GM21619 (cell line): ENCODE results near the gene DNAH2.
"Not testable (repeated sequence)": the region's sequence is repeated elsewhere in the genome, so short reads cannot be mapped to it uniquely, and the experiment has no call there.

ENCODE experiments used
- ATAC-seq: cut with Tn5 transposase; IDR thresholded peaks from one replicate; pipeline ENCODE4 v1.9.1; 2021; ENCODE audit not compliant: unreplicated experiment

Gene DNAH2

DNA sequence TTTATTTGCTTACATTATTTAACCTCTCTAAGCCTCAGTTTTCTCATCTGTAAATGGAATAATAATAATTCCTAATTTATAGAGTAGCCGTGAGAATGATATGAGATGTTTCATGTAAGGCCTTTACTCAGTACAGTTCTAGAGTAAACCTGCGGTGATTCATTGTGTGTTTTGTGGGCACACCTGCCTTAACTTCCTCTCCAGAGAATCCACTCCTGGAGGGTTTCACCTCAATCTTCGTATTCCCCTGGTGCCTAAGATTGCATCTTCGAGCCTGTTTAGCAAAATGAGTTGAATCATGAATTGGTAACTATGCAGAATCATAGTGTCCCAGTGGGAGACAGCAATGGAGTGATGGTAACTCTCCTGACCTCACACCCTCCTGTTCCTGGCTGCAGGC lies 52.3 kb downstream of the DNAH2 start:
- ATAC-seq, result no peak

GRCh38 chr17:7774055-7774521 lies 56.5 kb downstream of the DNAH2 start:
- no peak for ATAC-seq

GRCh38 chr17:7775051-7775450 lies 57.5 kb downstream of the DNAH2 start:
- ATAC-seq, result no peak

DNA sequence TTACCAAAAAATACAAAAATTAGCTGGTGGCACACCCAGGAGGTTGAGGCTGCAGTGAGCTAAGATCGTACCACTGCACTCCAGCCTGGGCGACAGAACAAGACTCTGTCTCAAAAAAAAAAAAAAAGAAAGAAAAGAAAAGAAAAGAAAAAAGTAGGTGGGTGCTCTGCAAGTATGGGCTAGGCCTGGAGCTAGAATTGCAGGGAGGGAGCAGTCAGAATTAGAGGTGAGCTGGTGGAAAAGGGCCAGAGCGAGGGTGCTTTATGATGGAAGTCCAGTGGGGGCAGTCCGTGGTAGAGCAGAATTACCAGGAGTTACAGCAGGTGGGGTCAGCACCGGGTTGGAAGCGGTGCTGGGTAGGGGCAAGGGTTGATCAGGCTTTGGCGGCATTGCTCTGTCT lies 59.5 kb downstream of the DNAH2 start:
- ATAC-seq, result no peak

- no peak for ATAC-seq
These were observed 63.2 kb downstream of the DNAH2 start for GRCh38 chr17:7780736-7781135.

DNA sequence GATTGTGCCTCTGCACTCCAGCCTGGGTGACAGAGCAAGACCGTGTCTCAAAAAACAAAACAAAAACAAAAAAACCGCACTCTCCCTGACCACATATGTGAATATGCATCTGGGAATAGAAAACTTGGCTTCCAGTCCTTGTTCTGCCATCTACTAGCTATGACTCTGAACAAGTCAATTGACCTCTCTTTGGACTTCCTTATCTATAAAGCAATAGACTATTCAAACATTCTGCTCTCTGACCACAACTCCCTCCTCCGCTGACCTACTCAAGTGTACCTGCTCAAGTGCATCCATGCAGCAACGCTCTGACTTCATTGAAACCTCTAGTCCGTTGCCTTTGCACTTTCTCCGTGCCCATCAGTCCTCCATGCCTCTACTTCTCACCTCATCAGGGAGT lies 63.9 kb downstream of the DNAH2 start:
- no peak for ATAC-seq

DNA sequence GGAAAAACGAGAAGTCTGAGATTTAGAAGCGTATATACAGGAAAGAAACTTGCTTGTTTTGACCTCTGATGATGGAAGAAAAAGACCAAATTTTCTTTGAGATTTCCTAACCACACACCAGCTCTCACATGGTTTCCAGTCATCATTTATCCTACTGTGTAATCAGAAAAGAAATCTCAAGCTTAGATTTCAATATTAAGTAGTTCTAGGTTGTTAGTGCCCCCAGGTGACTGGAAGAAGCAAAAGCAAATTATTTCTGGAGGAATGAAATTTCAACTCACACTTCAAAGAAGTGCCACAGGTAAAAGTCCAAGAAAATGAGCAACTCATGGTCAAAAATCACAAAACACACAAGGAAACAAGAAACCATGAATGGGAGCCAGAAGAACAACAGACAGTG lies 64.7 kb downstream of the DNAH2 start:
- ATAC-seq, result no peak

DNA sequence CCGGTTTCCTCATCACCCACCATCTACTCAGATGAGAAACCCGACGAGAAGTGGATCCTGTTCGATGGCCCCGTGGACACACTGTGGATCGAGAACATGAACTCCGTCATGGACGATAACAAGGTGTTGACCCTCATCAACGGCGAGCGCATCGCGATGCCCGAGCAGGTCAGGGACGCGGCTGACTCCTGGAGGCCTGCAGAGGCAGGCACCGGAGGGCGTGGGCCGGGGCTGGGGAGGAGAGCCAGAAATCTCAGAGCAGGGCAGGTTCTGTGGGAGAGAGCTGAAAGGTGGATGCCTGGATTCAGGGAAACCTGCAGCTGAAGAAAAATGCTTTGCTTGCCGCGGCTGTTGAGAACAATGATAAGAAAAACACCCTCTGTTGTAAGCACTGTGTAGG lies 69.3 kb downstream of the DNAH2 start:
- no peak for ATAC-seq

DNA sequence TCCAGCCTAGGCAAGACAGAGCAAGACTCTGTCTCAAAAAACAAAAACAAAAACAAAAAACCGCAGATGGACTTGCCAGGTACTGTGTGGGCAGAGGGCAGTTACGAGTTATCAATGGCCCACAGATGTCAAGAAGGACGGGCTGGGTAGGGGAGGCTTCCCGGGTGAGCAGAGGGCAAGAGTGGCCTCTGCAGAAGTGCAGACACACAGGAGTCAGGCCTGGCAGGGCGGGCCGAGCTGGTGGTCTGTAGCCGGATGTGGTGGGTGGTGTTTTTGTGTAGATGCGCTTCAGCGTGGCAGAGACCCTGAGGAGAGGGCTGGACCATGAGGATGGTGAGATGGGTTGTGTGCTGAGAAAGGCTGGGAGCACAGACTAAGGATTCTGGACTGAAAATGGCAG lies 71.6 kb downstream of the DNAH2 start:
- ATAC-seq, result no peak

GRCh38 chr17:7790150-7790549 lies 72.6 kb downstream of the DNAH2 start:
- ATAC-seq, result no peak

DNA sequence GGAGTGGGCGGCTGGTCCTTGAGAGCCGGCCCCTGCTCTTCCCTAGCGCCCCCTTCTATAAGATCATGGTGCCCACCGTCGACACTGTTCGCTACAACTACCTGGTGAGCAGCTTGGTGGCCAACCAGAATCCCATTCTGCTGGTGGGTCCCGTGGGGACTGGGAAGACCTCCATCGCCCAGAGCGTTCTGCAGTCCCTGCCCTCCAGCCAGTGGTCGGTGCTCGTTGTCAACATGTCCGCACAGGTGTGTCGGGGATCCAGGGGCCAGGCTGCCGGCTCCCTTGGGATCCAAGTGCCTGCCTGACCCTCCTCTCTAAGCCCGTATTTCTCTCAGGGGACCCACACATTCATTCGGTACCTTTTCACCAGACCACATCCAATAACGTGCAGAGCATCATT lies 75.1 kb downstream of the DNAH2 start:
- ATAC-seq, result no peak

DNA sequence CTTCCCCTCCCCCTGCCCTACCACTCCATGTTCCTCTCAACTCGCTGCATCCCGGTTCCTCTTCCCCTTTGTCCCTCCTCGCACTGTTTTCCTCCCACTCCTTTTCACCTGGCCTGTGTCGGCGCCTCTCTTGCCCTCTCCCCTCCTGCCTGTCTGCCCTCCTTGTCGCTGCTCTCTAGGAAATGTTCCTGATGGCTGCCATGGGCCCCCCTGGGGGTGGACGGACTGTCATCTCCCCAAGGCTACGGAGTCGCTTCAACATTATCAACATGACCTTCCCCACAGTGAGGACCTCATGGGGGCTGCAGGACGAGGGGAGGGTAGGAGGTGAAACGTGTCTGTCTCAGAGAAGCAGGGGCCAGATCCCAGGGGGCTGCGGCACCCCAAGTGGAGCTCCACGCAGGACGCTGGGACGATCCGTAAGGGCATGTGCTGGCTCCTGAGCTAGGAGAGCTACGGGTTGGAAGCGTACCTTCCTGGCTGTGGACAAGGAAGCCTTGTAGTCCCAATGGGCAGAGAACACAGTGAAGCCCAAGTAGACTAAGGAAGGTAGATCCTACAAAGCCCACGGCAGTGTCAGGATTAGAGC lies 76.6 kb downstream of the DNAH2 start:
- no peak for ATAC-seq

- ATAC-seq, result no peak
These were observed 80.4 kb downstream of the DNAH2 start for GRCh38 chr17:7797976-7798375.

DNA sequence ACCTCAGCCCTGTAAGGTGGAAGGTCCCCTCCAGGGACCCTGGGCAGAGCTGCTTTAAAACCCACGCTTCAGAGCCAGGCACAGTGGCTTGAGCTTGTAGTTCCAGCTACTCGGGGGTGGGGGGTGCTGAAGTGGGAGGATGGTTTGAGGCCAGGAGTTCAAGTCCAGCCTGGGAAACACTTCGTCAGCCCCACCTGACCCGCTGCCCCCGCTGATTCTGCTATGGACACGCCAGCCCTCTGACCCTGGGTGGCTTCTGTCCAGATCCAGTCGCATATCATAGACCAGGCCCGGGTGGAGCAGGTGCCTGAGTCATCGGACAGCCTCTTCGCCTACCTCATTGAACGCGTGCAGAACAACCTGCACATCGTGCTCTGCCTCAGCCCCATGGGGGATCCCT lies 81.3 kb downstream of the DNAH2 start:
- ATAC-seq, result no peak

- no peak for ATAC-seq
These were observed 86.4 kb downstream of the DNAH2 start for GRCh38 chr17:7803981-7804380.

DNA sequence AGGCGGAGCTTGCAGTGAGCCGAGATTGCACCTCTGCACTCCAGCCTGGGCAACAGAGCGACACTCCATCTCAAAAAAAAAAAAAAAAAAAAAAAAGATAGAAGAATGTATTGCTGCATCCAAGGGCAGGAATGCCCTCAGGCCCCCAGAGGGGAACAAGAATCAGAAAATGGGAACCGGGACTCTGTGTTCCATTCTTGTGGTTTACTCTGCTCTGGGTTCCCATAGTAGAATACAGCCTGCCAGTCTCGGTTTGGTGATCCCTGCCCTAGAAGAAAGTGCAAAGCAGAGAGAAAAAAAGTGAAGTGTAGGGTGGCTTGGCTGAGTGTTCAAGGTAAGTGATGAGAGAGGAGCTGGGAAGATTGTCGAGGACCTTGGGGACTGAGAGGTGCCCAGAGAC lies 89.0 kb downstream of the DNAH2 start:
- ATAC-seq, result no peak

GRCh38 chr17:7807206-7807605 lies 89.7 kb downstream of the DNAH2 start:
- ATAC-seq, result no peak

DNA sequence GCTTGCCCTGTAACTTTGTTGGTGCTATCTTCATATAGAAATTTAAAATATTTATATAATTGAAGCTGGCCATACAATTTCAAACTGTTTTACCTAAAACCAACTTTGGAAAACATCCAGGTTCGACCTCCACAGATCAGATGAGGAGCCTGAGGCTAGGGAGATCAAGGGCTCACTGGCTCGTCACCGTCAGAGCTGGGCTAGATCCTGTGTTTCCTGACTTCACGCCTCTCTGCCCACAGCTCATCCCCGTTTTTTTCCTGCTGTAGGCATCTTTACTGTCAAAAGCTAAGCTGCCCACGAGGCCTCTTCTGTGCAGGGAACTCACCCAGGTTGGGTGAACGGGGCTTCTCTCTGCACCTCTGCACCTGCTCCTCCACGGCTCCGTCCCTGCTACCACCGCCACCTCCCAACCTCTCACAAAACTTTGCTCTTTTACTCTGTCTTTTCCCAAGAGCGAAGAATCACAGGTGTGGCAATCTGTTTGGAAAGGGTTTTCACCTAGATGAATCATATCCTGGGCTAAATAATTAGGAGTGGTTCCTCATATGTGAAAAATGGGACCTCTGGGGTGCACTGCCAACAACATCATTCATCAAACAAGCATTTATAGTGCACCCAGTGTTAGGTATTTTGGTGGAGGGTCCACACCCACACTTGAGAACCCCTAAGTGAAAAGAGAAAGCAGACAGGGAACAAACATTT lies 91.7 kb downstream of the DNAH2 start:
- ATAC-seq, result no peak

DNA sequence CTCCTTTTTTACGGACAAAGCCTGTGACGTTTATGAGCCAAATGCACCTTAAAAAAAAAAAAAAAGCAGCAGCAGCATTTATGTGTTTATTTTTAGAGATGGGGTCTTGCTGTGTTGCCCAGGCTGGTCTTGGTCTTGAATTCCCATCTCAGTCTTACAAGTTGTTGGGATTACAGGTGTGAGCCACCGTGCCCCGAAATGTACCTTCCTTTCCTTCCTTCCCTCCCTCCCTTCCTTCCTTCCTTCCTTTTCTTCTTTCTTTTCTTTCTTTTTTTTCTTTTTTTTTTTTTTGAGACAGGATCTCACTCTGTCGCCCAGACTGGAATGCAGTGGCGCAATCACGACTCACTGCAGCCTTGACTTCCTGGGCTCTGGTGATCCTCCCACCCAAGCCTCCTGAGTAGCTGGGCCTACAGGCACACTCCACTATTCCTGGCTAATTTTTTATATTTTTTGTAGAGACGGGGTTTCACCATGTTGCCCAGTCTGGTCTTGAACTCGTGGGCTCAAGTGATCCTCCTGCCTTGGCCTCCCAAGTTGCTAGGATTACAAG lies 92.3 kb downstream of the DNAH2 start:
- ATAC-seq, result not testable (repeated sequence)

DNA sequence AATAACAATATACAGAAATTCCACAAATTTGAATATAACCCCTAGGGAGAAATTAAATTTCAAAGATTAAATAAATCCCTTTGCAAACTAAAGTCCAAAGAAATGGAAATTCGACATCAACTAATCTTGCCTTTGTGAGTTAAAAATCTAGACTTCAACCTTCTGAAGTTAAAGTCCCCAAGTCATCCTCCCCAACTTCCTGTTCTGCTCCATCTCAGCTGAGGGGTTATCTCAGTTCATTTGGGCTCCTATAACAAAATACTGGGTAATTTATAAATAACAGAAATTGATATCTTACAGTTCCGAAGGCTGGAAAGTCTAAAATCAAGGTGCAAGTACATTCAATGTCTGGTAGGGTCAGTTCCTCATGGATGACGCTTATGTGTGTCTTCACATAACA lies 93.7 kb downstream of the DNAH2 start:
- no peak for ATAC-seq

GRCh38 chr17:7814969-7815368 lies 97.4 kb downstream of the DNAH2 start:
- no peak for ATAC-seq

DNA sequence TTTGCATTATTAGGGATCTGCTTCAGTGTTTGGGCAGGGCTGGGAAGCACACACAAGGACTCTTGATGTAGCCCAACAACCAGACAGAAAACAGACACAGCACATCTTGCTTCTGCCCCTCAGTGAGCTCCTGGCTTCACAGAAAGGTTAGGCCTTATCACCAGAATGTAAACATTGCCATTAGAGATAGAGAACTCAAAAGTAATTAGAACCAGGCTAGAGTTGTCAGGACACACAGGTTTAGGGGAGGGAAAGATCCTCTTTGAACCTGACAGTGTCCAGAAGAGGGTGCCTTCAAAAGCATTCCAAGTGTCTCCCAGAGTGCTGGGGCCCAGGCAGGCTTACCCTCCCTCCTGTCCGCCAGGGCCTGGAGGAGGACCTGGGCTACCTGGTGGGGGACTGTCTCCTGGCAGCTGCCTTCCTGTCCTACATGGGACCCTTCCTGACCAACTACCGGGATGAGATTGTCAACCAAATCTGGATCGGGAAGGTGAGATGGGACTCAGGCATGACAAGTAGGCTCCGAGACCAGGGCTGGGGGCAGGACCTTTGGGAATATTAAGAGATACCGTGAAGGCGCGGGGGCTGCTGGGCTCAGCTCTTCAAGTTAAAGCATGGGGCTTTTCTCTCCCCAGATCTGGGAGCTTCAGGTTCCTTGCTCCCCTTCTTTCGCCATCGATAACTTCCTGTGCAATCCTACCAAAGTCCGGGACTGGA lies 99.5 kb downstream of the DNAH2 start:
- ATAC-seq, result no peak
